Esophagus muscularis mucosa (tissue), 4 donors: ENCODE data around the gene DUSP9.

Source experiments
- CTCF ChIP-seq, 3 experiments: fragments of 200-600 bp in 2 of 3; fragments of 450-650 bp in 1 of 3; sonication (generic) in 2 of 3; IDR thresholded peaks; one replicate each; pipeline ENCODE4 v1.5.1; 2017 to 2019; ENCODE audit warnings: antibody characterized with exemption in 3 of 3, mild to moderate bottlenecking in 2 of 3, moderate library complexity in 1 of 3
- EP300 ChIP-seq: sonication (generic); formaldehyde crosslinking; IDR thresholded peaks from one replicate; pipeline ENCODE4 v1.6.1; 2017; ENCODE audit warnings: antibody characterized with exemption
- POLR2A ChIP-seq: fragments of 450-650 bp; IDR thresholded peaks from one replicate; pipeline ENCODE4 v1.6.1; 2017; ENCODE audit warnings: antibody characterized with exemption, moderate library complexity, mild to moderate bottlenecking, low read depth
- POLR2AphosphoS5 ChIP-seq, 2 donors: sonication (generic); formaldehyde crosslinking; IDR thresholded peaks; one replicate each; pipeline ENCODE4 v1.6.1; 2017; ENCODE audit warnings: antibody characterized with exemption in 2 of 2

- TF ChIP-seq EP300 (no peak), CTCF (IDR thresholded peaks at IDR 0.05) (no peak), POLR2A (no peak), POLR2AphosphoS5 (IDR thresholded peaks at IDR 0.05) (no peak)
Observed at GRCh38 chrX:153648358-153649177, 1.6 kb downstream of the DUSP9 start.
